AG10803 (cell line): ENCODE measurements around the gene CTH.
"Not testable (repeated sequence)": the region's sequence is repeated elsewhere in the genome, so short reads cannot be mapped to it uniquely, and the experiment has no call there.

Experiments used
- DNase-seq: peaks from one replicate; pipeline ENCODE4 v3.0.0; 2010; ENCODE audit warnings: low read depth
- H3K4me3 ChIP-seq: 2 replicates; pipeline ENCODE4 v1.5.1; 2011; ENCODE audit warnings: mild to moderate bottlenecking, low read length, control low read depth
- TF ChIP-seq, protein P1 (sequence below): conservative IDR thresholded peaks from 2 replicates; pipeline ENCODE4 v1.5.1; 2011; ENCODE audit warnings: mild to moderate bottlenecking, low read length, control low read depth, inconsistent platforms

CTH gene

DNA sequence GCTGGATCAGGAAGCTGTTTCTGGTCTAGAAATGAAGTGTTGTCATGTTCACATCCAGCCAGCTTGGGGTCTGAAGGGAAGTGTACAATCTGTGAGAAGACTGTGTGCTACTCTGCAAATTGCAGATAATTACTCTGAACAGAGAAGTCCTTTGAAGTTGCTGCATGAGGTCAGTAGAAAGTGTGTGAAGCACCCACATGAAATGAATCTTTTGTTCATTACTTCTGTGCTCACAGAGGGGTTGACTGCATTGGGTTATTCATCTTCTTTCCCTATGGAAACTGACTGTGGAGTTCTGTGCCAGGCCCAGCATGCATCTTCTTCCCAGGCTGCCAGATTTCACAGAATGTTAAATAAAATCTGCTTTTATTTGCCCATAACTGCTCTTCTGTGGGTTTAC lies 47.1 kb downstream of the CTH start:
- no peak for DNase-seq
- H3K4me3 ChIP-seq, result no peak overlapping the region
- TF ChIP-seq, protein P1, sequence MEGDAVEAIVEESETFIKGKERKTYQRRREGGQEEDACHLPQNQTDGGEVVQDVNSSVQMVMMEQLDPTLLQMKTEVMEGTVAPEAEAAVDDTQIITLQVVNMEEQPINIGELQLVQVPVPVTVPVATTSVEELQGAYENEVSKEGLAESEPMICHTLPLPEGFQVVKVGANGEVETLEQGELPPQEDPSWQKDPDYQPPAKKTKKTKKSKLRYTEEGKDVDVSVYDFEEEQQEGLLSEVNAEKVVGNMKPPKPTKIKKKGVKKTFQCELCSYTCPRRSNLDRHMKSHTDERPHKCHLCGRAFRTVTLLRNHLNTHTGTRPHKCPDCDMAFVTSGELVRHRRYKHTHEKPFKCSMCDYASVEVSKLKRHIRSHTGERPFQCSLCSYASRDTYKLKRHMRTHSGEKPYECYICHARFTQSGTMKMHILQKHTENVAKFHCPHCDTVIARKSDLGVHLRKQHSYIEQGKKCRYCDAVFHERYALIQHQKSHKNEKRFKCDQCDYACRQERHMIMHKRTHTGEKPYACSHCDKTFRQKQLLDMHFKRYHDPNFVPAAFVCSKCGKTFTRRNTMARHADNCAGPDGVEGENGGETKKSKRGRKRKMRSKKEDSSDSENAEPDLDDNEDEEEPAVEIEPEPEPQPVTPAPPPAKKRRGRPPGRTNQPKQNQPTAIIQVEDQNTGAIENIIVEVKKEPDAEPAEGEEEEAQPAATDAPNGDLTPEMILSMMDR, result no peak

DNA sequence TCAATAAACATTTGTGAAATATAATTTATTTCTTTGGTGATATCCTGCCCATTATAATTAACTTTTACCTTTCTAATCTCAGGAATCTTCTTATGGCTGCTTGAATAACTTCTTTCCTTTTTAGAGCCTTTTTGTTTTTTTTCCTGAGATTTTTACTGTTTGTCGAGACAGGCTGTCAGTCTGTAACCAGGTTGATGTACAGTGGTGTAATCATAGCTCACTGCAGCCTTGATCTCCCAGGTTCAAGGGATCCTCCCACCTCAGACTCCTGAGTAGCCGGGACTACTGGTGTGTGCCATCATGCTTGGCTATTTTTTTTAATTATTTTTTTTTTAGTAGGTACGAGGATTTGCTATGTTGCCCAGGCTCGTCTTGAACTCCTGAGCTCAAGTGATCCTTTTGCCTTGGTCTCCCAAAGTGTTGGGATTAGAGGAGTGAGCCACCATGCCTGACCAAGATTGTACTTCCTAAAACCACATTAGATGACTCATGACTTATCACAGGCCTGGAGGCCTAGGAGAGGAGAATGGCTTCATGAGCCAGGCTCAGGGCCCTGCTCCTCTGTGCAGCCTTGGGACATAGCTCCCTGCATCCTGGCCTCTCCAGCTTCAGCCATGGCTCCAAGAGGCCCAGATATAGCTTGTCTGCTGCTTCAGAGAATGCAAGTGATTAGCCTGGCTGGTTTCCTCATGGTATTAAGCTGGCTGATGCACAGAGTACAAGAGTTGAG lies 48.6 kb downstream of the CTH start:
- peak; percentile 29 for DNase-seq
- H3K4me3 ChIP-seq, result no peak overlapping the region
- TF ChIP-seq, protein P1, result no peak

DNA sequence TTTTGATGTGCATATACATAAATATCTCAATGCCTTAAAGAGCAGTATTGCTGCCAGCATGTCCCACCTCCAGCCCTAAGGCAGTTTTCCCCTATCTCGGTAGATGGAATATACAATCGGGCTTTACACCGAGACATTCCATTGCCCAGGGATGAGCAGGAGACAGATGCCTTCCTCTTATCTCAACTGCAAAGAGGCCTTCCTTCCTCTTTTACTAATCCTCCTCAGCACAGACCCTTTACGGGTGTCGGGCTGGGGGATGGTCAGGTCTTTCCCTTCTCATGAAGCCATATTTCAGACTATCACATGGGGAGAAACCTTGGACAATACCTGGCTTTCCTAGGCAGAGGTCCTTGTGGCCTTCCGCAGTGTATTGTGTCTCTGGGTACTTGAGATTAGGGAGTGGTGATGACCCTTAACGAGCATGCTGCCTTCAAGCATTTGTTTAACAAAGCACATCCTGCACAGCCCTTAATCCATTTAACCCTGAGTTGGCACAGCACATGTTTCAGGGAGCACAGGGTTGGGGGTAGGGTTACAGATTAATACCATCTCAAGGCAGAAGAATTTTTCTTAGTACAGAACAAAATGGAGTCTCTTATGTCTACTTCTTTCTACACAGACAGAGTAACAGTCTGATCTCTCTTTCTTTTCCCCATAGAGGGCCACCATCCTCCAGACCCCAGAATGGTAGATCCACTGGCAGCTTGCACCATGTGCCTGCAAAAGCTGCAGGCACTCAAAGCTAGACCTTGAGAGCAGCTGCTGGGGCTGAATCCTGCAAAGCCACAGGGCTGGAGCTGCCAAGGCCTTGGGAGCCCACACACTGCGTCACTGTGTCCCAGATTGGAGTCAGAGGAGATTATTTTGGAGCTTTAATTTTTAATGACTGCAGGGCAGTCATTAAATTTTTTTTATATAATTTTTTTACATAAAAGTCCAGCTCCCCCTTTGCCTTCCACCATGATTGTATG lies 50.0 kb downstream of the CTH start:
- not testable (repeated sequence) for DNase-seq, H3K4me3 ChIP-seq

DNA sequence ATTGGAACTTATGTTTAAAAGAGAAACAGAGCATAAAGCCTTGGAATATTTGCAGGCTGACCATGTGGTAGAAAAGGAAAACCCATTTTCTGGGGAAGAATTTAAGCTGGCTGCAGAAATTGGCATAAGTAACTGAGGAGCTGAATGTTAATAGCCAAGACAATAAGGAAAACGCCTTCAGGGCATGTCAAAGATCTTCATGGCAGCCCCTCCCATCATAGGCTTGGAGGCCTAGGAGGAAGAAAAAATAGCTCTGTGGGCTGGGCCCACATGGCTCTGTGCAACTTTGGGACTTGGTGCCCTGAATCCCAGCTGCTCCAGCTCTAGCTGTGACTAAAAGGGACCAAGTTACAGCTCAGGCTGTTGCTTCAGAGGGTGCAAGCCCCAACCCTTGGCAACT lies 51.5 kb downstream of the CTH start:
- TF ChIP-seq, protein P1, result no peak
- no peak overlapping the region for H3K4me3 ChIP-seq
- no peak for DNase-seq

DNA sequence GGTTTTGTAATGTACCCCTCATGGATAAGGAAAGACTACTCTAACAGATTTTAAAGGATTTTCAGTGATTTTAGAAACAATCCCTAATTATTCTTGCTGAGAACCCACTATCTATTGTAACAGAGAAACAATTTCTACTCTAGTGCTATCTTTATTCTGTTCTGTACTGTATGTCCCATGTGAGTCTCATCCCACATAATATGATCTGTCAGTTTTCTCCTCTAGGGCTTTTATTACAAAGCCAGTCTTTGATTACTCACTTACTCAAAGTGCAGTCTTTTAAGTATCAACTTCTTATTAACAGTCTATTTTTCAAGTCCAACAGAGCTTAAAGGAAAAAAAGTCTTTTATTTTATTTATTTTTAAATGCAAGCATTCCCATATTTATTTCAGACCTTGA lies 54.8 kb downstream of the CTH start:
- H3K4me3 ChIP-seq, result no peak overlapping the region
- TF ChIP-seq, protein P1, result no peak
- no peak for DNase-seq

DNA sequence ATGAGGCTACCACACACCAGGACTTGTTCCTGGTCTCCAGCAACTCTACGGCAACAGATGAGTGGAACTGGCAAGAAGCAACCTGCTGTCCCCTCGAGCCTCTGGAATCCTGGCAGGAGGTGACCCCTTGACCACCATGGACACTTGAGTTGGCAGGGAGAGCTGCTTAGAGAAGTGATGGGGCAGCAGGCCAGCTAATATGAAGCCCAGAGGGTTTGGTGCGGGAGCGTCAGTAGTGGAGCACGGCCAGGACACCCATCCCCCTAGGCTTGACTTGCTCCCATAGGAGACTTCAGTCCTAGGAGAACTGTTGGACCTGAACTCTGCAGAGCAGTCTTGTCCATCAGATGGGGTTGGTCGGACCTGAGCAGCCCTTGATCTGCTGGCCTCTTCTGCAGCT lies 56.5 kb downstream of the CTH start:
- no peak for DNase-seq
- TF ChIP-seq, protein P1, result no peak
- no peak overlapping the region for H3K4me3 ChIP-seq

DNA sequence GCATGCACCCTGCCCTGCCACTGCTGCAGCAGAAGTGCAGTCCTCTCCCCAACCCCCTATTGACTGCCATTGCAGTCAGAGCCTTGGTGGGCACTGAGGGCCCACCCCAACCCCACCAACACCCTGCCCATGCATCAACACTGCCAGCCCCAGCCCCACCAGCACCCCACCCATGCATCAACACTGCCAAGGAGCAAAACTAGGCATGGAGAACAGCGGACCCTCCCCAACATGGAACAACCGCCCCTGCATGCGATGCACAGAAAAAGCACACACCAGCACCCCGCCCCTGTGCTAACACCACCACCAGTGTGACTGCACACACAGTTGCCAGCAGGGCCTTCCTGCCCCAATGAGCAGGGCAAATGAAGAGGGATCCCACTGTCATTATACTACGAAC lies 57.1 kb downstream of the CTH start:
- TF ChIP-seq, protein P1, result no peak
- no peak for DNase-seq
- H3K4me3 ChIP-seq, result no peak overlapping the region

DNA sequence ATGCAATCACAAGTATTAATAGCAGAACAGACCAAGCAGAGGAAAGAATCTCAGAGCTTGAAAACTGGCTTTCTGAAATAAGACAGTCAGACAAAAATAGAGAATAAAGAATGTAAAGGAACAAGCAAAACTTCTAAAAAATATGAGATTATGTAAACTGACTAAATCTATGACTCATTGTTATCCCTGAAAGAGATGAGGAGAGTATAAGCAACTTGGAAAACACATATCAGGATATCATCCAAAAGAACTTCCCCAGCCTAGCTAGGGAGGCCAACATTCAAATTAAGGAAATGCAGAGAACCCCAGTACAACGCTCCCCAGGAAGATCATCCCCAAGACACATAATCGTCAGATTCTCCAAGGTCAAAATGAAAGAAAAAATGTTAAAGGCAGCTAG lies 58.1 kb downstream of the CTH start:
- not testable (repeated sequence) for H3K4me3 ChIP-seq, DNase-seq
